HG03342 (cell line): ENCODE data around the gene NCBP3.

Source experiments
- ATAC-seq: cut with Tn5 transposase; IDR thresholded peaks from one replicate; pipeline ENCODE4 v1.9.1; 2021; ENCODE audit warnings: mild to moderate bottlenecking, moderate library complexity; ENCODE audit not compliant: unreplicated experiment

NCBP3 gene

DNA sequence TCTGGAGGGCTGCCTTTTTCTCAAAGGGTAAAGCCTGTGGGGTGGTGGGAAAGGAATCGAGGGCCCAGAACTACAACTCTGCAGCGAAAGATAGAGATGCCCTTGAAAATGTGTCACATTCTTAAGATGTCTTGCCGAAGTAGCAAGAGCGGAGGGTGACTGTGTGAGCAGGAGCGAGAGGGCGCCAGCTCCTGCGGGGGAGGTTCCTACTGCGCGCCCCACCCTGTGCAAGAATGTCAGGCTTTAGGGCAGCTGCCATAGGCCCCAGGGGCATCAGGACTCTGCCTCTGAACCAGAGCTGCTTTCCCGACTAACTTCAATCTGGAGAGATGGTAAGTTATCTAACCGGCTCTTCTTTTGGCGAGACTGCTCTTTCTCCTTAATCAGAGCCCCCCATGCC, 33.3 kb downstream of the NCBP3 start:
- no peak for ATAC-seq

DNA sequence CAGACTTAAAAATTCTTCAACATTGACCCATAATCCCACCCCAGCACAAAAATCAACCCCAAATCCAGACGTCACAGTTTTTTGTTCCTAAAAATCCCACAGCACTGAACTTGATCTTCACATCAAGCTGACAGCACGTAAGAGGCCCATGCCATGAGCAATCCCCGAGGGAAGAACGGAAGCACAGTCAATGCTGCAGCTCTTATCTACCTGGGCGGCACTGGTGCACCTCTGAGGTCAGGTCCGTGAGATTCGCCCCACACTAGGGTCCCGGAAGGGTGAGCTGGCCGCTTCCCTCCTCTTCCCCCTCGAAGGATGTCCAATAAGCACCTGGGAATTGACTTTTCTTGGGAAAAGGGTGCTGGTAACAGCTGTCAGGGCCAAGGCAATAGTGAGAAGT, 33.8 kb downstream of the NCBP3 start:
- ATAC-seq, result no peak

DNA sequence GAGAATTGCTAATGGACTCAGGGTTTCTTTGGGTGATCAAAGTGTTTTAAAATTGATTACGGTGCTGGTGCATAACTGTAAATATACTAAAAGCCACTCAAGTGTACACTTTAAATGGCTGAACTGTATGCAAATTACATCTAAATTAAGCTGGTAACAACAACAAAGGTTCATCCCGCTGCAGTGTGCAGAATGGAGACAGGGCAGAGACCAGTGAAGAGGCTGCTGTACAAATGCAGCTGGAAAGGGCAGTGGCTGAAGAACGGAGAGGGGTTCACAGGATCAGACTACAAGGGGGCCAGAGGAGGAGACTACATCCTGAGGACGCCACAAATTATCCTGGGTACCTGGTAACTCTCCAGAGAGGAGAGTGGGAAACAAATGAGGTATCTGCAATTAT, 36.0 kb downstream of the NCBP3 start:
- no peak for ATAC-seq

DNA sequence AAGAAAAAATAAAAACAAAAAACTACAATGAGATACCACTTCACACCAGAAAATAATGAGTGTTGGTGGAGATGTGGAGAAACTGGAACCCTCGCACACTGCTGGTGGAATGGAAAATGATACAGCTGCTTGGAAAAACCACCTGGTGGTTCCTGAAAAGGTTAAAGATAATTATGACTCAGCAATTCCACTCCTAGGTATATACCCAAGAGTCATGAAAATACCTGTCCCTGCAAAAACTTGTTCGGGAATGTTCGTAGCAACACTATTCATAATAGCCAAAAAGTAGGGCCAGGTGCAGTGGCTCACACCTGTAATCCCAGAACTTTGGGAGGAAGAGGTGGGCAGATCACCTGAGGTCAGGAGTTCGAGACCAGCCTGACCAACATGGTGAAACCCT, 36.9 kb downstream of the NCBP3 start:
- no peak for ATAC-seq

DNA sequence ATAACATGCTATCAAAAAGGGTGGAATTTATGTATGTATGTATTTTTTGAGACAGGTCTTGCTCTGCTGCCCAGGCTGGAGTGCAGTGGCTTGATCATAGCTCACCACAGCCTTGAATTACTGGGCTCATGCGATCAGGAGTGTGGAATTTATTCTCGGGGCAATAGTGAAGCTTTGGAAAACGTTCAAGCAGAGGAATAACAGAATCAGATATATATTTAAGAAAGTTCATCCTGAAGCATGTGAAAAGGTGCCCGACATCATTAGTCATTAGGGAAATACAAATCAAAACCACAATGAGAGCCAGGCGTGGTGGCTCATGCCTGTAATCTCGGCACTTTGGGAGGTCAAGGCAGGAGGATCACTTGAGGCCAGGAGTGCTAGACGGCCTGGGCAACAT, 37.3 kb downstream of the NCBP3 start:
- ATAC-seq, result no peak

DNA sequence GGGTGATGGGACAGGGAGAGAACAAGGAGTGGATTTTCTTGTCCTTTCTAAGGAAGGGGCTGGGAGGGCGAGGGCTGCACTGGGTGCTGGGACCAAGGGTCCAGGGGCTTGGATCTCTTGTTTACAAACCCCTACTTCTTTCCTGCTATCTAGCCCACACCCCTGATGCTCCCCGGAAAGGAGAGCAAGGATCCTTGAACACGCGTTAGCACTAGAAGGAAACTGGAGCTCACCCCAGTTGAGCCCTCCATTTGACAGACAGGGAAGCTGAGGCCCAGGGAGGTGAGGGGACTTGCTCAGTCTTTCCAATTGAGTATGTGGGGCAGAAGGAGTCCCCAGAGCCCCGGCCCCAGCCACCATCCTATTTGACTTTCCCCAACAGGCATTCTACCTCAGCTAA, 40.5 kb downstream of the NCBP3 start:
- ATAC-seq, result no peak

DNA sequence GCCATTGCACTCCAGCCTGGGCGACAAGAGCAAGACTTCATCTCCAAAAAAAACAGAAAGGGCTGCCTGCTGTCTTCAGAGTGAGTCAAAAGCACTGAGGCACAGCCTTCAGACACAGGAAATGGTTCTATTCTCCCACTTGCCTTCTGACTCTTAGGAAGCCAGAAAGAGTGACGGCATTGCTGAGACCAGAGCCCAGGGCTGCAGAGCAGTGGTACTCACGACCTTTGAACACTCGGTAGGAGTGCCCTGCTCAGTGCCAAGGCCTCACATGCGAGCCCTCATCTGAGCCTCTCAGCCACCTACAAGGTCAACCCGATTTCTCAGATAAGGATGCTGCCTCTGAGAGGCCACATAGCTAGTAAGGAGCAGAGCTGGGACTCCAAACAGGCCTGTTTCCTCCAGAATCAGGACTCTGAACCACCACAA, 41.5 kb downstream of the NCBP3 start:
- peak; percentile 63 for ATAC-seq

DNA sequence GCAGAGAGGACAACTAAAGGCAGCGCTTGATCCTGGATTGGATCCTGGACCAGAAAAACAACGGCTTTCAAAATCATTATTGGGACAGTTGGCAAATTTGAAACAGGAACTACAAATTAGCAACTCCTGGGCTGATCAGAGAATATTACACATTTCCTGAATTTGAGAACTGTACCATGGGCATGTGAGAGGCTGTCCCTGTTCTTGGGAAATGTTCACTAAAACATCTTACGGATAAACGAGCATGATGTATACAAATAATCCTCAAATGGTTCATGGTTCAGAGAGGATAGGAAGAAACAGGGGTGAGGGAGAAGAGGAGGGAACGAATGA, 42.8 kb downstream of the NCBP3 start:
- ATAC-seq, result no peak

DNA sequence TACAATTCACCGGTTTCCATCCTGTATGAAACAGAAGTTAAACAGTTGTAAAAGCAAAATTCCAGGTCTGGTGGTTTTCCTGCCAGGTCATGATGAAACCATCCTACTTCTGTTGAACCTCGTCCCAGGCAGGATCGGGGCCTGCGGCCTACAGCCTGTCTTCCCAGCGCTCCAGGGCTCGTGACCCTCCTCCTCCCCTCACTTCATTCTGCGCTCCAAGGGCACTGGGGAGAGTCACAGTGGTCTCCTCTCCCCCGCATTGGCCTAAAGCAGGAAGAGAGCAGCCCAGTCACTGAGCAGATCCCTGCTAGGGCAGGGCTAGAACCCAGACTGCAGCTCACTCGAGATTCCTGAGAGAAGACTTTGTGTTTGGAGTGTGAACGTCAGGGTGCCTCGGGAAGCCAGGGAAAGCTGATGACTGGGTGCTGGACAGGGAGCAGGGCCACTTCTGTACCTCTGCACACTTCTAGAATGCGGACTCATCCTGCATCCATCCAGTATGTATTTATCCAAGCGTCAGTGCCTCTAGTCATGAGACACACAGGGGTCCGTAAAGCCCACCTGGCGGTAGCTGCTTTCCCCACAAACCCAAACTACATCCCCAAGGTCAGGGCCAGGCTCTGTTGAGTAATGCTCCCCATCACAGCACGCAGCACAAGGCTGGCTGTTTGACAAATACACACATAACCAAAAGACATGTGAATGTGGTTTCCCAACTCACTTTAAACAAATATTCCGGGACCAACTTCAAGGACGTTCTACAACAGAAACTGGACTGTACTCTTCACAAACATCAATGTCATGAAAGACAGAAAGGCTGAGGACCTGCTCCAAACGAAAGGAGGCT, 43.4 kb downstream of the NCBP3 start:
- no peak for ATAC-seq

DNA sequence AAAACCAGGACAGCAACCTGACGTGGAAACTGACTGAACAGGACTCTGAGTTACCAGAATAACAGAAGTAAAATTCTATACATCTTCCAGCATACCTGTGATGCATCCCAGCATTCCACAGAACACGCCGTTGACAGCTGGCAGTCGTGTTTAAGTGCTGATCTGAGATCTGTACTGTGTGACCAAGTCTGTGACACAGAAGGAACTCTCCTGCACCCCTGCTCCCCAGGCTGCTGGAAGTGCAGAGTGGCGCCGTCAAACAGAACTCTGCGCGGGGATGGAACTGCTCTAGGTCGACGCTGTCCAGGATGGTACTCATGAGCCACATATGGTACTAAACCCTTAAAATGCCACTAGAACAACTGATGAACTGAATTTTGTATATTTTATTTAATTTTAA, 44.3 kb downstream of the NCBP3 start:
- no peak for ATAC-seq

DNA sequence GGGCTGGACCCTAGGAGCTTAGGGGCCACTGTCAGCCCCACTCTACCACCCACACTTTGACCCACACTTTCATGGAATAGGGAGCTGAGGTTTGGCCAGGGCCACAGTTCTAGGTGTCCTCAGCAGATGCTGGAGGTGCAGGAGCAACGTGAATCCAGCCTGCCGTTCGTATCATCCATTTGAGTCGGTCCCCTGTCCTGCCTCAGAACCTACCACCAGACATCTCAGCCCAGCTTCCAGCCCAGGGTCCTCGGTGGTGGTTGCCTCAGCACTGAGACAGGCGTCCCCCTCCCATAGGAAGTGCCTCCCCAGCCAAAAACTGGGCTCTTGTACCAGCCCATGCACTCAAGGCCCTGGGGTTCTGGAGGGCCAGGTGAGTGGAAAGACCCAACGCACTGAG, 44.7 kb downstream of the NCBP3 start:
- ATAC-seq, result no peak

DNA sequence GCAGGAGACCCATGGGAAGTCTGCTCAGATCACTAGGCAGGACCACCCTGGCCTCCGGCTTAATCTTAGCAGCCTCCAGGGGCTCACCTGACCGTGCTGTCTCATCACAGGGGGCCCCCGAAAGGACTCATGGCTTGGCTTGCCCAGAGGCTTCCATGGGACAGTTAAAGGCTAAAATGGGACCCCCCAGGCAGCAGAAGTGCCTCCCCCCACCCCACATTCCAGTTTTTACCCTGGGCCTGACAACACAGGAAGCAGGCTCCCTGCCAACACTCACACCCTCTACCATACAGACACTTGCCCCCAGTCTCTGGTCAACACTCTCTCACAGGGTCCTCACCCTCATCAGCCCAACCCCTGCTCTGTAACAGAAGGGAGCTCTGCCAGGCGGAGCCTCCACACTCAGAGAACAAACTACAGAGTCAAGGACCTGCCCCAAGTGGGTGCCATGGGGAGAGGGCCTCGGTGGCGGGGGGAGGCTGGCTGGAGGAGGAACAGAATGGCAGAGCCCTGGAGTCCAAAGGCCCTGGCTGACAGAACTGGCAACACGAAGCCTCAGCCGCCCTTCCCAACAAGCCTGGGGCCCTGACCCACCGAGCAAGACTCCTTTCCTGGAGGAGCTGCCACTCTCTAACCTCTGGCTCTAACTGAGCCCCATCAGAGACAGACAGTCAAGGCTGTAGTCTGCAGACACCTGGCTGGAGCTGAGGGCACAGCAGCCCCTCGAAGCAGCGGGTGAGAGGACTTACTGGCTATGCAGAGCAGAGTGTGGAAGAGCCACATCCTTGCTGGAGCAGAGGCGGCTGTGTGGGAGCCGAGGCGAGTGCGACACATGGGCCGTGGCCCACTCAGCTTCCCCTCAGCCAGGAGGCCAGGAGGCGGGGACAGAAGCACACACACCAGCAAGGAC, 45.4 kb downstream of the NCBP3 start, which contains the start of gene ITGAE:
Gene ITGAE (minus strand): TSS at position 827 of the 910 bp plus-strand sequence. CDS start 44 bp downstream, at position 783.
- no peak for ATAC-seq

DNA sequence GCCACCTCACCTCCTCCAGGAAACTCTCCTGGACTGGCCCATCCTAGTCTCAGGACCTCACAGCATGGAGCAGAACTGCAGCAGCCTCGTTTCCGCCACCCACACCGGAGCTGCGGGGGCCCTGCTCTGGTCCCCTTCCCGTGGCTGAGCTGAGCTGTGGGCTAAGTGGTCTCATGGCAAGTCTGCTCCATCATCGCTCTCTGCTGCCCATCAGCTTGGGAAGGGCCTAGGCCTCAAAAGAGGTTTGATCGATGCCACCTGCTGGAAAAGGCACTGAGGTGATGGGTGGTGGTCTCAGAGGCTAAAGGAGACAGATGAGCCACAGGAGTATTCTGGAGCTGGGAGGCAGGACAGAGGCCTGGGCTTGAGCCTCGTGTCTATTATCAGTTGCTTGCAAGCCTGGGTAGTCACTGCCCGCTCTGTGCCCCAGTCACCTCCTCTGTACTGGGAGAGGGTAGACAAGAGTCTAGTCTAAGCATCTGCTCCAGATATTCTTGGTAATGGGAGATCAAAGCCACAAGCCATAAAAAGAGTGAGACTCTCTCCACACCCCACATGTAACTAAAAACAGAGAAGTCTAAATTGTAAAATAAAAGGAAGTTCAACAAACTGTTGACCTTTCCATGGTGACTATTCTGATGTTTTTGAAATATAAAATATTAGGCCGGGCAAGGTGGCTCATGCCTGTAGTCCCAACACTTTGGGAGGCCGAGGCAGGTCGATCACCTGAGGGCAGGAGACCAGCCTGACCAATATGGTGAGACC, 46.7 kb downstream of the NCBP3 start:
- no peak for ATAC-seq

DNA sequence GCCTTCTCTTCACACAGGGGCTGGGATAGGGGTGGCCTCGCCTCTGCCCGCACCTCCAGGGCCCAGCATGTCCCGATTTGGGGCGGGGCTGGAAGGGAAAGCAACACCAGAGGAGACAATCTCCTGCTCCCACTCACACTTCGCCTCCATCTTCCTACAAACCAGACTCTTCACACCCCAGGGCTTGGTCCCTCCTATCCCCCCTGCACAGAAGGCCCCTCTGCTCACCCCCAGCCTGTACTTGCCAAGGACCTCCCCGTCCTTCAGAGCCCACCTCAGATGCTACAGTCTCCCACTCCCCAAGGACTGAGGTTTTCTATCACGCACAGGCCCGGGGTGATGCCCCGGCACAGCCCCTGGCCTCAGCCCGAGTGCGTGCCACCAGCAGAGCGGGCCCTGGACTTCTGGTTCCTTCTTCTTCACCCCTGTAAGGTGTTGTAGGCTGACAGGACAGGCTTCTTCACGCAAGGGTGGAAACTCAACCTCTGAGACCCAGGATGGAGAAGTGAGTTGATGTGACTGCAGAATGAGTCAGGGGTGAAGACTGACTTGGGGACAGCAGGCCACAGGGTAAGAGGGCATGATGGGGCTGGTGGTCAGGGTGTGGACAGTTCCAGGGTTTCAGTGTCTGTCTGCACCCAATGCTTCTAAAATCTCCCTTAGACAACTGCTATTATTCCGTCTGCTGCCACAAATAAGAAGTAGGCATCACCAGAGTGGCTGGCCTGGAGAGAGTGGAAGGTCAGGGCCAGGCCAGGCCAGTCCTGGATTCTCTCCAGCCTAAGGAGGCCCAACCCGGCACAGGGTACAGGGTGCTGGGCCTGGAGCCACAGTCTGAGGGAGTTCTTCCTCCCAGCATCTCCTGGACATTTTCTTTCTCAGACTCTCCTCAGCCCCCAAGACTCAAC, 47.5 kb downstream of the NCBP3 start:
- ATAC-seq, result no peak

DNA sequence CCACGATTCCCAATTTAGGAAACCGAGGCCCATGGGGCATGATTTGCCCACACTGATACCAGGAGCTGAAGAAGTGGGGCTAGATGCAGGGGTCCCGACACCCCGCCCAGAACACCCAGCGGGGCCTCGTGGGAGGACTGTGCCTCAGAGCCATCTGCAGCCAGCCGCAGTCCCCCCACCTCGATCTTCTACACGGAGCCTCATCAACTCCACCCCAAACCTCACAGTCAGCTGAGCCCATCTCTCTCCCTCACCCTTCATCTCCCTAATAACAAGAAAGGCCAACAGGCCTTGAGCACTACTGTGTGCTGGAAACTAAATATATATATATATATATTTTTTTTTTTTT, 49.2 kb downstream of the NCBP3 start:
- no peak for ATAC-seq

DNA sequence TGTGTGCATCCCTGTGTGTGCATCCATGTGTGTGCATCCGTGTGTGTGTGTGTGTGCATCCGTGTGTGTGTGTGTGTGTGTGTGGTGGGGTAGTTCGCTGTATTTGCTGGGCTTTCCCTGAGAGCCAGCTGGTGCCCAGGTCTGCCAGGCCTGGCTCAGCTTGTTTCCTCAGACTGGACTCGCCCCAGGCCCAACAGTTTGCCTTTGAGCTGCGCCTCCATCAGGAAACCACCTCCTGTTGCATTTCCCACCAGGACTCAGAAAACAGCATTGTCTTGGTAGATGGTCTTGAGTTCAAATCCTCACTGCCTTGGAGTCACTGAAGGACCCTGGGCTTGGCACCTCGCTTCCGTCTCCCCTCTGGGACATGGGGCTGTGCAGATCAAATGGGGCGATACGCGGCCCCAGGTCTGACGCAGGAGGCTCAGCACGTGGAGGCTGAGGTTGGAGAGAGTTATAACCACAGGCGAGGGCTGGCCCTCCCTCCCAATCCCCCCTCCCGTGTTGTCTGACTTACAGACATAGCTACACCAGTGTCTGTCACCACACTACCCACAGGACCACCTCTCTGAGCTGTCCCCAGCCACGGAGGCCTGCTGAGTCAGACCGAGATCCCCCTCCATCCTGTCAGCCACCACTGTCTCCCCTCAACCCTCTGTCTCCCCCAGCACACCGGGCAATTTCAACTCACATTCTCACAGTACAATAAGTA, 49.8 kb downstream of the NCBP3 start:
- no peak for ATAC-seq

DNA sequence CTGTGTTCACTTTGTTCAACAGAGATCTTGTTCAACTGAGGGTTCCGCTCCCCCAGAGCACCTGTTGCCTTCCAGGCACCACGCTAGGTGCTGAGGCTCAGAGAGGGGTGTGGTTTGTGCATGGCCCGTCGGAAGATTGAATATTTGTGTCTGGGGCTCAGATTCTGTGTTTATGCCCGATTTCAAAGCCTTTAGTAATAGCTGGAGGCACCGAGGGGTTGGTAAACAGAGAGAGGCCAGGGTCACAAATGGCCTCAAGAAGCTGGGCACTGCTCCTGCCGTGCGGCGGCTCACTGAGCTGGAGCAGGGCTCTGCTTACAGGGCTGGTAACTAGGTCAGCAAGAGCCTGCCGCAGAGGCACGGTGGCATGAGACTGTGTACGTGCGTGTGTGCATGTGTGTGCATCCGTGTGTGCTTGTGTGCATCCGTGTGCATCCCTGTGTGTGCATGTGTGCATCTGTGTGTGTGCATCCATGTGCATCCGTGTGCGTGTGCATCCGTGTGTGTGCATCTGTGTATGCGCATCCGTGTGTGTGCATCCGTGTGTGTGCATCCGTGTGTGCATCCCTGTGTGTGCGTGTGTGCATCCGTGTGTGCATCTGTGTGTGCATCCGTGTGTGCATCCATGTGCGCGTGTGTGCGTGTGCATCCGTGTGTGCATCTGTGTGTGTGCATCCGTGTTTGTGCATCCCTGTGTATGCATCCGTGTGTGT, 50.5 kb downstream of the NCBP3 start:
- no peak for ATAC-seq

DNA sequence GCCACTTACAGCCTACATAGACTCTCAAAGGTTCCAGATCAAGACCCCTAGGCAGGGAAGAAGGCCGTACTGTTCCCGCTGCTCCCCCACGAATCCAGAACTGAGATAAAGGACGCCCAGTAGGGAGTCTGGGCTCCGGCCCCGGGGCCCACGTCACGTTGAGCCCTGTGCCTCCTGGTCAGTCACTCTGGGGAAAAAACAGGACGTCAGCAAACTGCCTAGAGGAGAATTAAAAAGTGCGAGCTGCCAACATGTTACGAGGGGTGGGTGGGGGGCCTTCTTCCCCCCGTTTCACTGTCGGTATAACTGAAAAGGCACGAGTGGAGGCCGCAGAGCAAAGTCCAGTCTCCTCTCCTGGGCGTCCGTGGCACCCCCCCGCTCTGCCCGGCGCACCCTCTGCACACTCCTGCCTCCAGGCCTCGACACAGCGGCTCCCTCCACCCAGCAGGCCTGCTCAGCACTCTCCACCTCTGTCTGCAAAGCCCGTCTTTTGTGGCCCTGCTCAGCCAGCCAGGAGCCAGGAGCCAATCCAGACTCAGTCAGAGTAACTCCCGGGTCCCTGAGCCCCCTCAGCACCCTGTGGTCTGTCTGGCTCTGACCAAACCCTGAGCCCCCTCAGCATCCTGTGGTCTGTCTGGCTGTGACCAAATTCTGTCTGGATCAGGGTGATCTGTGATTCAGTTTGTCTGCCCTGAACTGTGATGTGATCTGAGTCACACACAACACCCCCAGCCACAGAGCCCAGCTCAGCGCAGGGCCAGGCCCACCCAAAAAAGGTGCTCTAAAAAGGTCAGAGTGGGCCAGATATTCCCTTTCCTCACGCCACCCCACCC, 51.3 kb downstream of the NCBP3 start:
- no peak for ATAC-seq
